ENCODE measurements around the gene EGLN1. TPM values are rescaled to one million over a fixed set of nuclear protein-coding genes. Genes with fewer than 3 reads are reported as not detected.

Gene EGLN1
- total RNA-seq, 1 experiment from 2014 or later = 59.0 TPM

GRCh38 chr1:231390071-231390470 is 32.0 kb downstream of the EGLN1 start:
- Histone ChIP-seq H3K79me2 (ENCODE audit: low read length) (peaks cover 96% of the 10 kb centered on the region), H3K4me2 (ENCODE audit: low read depth, low read length, poor library complexity, severe bottlenecking) (no peak overlapping the region), H3K4me3 (ENCODE audit: low read length) (no peak overlapping the region), H2AFZ (ENCODE audit: low read length) (no peak overlapping the region), H3K27me3 (ENCODE audit: low read length) (no peaks in the 10 kb centered on the region), H3K27ac (ENCODE audit: low read length) (no peak overlapping the region), H3K9ac (ENCODE audit: low read length) (no peak overlapping the region), H3K36me3 (ENCODE audit: insufficient read depth, low read length) (peaks cover 7% of the 10 kb centered on the region; the same call in 1 of the 2 replicates), H3K4me1 (ENCODE audit: low read length) (peaks cover 29% of the 10 kb centered on the region), H3K9me3 (ENCODE audit: low read length) (no peaks in the 10 kb centered on the region), H4K20me1 (ENCODE audit: insufficient read depth, low read depth, low read length) (0 out of 2 replicates have a peak, but pooled peaks cover 4% of the 10 kb centered on the region), H3K9me2 (replicated peaks; ENCODE audit: insufficient read depth, low read length) (no peaks in the 10 kb centered on the region)
- DNase-seq = no peak

- 0 out of 2 replicates have a peak, but pooled peaks cover 4% of the 10 kb centered on the region for H4K20me1 ChIP-seq (ENCODE audit: insufficient read depth, low read depth, low read length)
- H3K9me3 ChIP-seq (ENCODE audit: low read length) = no peaks in the 10 kb centered on the region
These were observed 34.1 kb downstream of the EGLN1 start for GRCh38 chr1:231387770-231388669.

GRCh38 chr1:231386466-231386865 is 35.6 kb downstream of the EGLN1 start:
- H3K27me3 ChIP-seq (ENCODE audit: low read length) = no peaks in the 10 kb centered on the region
- peaks cover 99% of the 10 kb centered on the region for H3K79me2 ChIP-seq (ENCODE audit: low read length)
- H3K4me3 ChIP-seq (ENCODE audit: low read length) = no peak overlapping the region
- no peaks in the 10 kb centered on the region for H3K9me3 ChIP-seq (ENCODE audit: low read length)
- H3K27ac ChIP-seq (ENCODE audit: low read length) = no peak overlapping the region
- peaks cover 7% of the 10 kb centered on the region; the same call in 1 of the 2 replicates for H3K36me3 ChIP-seq (ENCODE audit: insufficient read depth, low read length)
- H3K9ac ChIP-seq (ENCODE audit: low read length) = no peak overlapping the region
- H4K20me1 ChIP-seq (ENCODE audit: insufficient read depth, low read depth, low read length) = 0 out of 2 replicates have a peak, but pooled peaks cover 4% of the 10 kb centered on the region
- peaks cover 27% of the 10 kb centered on the region for H3K4me1 ChIP-seq (ENCODE audit: low read length)
- no peak overlapping the region for H2AFZ ChIP-seq (ENCODE audit: low read length)
- no peaks in the 10 kb centered on the region for H3K9me2 ChIP-seq (replicated peaks; ENCODE audit: insufficient read depth, low read length)
- no peak for DNase-seq
- H3K4me2 ChIP-seq (ENCODE audit: low read depth, low read length, poor library complexity, severe bottlenecking) = no peak overlapping the region

More at GRCh38 chr1:231387770-231388669, 34.1 kb downstream of the EGLN1 start:
- no peak for DNase-seq
- H3K4me1 ChIP-seq (ENCODE audit: low read length) = peaks cover 25% of the 10 kb centered on the region
- no peaks in the 10 kb centered on the region for H3K9me2 ChIP-seq (replicated peaks; ENCODE audit: insufficient read depth, low read length)
- no peak overlapping the region for H3K4me2 ChIP-seq (ENCODE audit: low read depth, low read length, poor library complexity, severe bottlenecking)
- no peak overlapping the region for H3K4me3 ChIP-seq (ENCODE audit: low read length)
- peaks cover 7% of the 10 kb centered on the region; the same call in 1 of the 2 replicates for H3K36me3 ChIP-seq (ENCODE audit: insufficient read depth, low read length)
- H3K9ac ChIP-seq (ENCODE audit: low read length) = no peak overlapping the region
- no peak overlapping the region for H3K27ac ChIP-seq (ENCODE audit: low read length)
- H3K27me3 ChIP-seq (ENCODE audit: low read length) = no peaks in the 10 kb centered on the region
- H2AFZ ChIP-seq (ENCODE audit: low read length) = no peak overlapping the region
- peaks cover 96% of the 10 kb centered on the region for H3K79me2 ChIP-seq (ENCODE audit: low read length)

GRCh38 chr1:231385416-231385748 is 36.7 kb downstream of the EGLN1 start:
- Histone ChIP-seq H3K4me1 (ENCODE audit: low read length) (peaks cover 27% of the 10 kb centered on the region), H3K4me3 (ENCODE audit: low read length) (no peak overlapping the region), H2AFZ (ENCODE audit: low read length) (no peak overlapping the region), H3K27me3 (ENCODE audit: low read length) (no peaks in the 10 kb centered on the region), H3K36me3 (ENCODE audit: insufficient read depth, low read length) (peaks cover 7% of the 10 kb centered on the region; the same call in 1 of the 2 replicates), H3K9me2 (replicated peaks; ENCODE audit: insufficient read depth, low read length) (no peaks in the 10 kb centered on the region), H4K20me1 (ENCODE audit: insufficient read depth, low read depth, low read length) (0 out of 2 replicates have a peak, but pooled peaks cover 4% of the 10 kb centered on the region), H3K4me2 (ENCODE audit: low read depth, low read length, poor library complexity, severe bottlenecking) (no peak overlapping the region), H3K27ac (ENCODE audit: low read length) (no peak overlapping the region), H3K9me3 (ENCODE audit: low read length) (no peaks in the 10 kb centered on the region), H3K9ac (ENCODE audit: low read length) (no peak overlapping the region), H3K79me2 (ENCODE audit: low read length) (peaks cover 99% of the 10 kb centered on the region)
- DNase-seq = no peak

GRCh38 chr1:231384696-231385415 is 37.2 kb downstream of the EGLN1 start:
- Histone ChIP-seq H3K9ac (ENCODE audit: low read length) (no peak overlapping the region), H3K4me1 (ENCODE audit: low read length) (peaks cover 27% of the 10 kb centered on the region), H4K20me1 (ENCODE audit: insufficient read depth, low read depth, low read length) (0 out of 2 replicates have a peak, but pooled peaks cover 4% of the 10 kb centered on the region), H3K36me3 (ENCODE audit: insufficient read depth, low read length) (peaks cover 1% of the 10 kb centered on the region; the same call in 1 of the 2 replicates), H2AFZ (ENCODE audit: low read length) (no peak overlapping the region), H3K27me3 (ENCODE audit: low read length) (no peaks in the 10 kb centered on the region), H3K9me2 (replicated peaks; ENCODE audit: insufficient read depth, low read length) (no peaks in the 10 kb centered on the region), H3K79me2 (ENCODE audit: low read length) (peaks cover 98% of the 10 kb centered on the region), H3K4me2 (ENCODE audit: low read depth, low read length, poor library complexity, severe bottlenecking) (no peak overlapping the region), H3K4me3 (ENCODE audit: low read length) (no peak overlapping the region), H3K27ac (ENCODE audit: low read length) (no peak overlapping the region), H3K9me3 (ENCODE audit: low read length) (no peaks in the 10 kb centered on the region)
- DNase-seq = no peak

GRCh38 chr1:231383159-231383860 is 38.8 kb downstream of the EGLN1 start:
- Histone ChIP-seq H3K27ac (ENCODE audit: low read length) (no peak overlapping the region), H4K20me1 (ENCODE audit: insufficient read depth, low read depth, low read length) (no peaks in the 10 kb centered on the region), H3K4me3 (ENCODE audit: low read length) (no peak overlapping the region), H3K27me3 (ENCODE audit: low read length) (no peaks in the 10 kb centered on the region), H3K4me1 (ENCODE audit: low read length) (peaks cover 27% of the 10 kb centered on the region), H2AFZ (ENCODE audit: low read length) (no peak overlapping the region), H3K36me3 (ENCODE audit: insufficient read depth, low read length) (no peaks in the 10 kb centered on the region), H3K9ac (ENCODE audit: low read length) (no peak overlapping the region), H3K9me2 (replicated peaks; ENCODE audit: insufficient read depth, low read length) (no peaks in the 10 kb centered on the region), H3K4me2 (ENCODE audit: low read depth, low read length, poor library complexity, severe bottlenecking) (no peak overlapping the region), H3K9me3 (ENCODE audit: low read length) (no peaks in the 10 kb centered on the region), H3K79me2 (ENCODE audit: low read length) (peaks cover 98% of the 10 kb centered on the region)
- no peak for DNase-seq

GRCh38 chr1:231382426-231382825 is 39.7 kb downstream of the EGLN1 start:
- no peak overlapping the region for H3K4me2 ChIP-seq (ENCODE audit: low read depth, low read length, poor library complexity, severe bottlenecking)
- H3K27me3 ChIP-seq (ENCODE audit: low read length) = no peaks in the 10 kb centered on the region
- H3K9ac ChIP-seq (ENCODE audit: low read length) = no peak overlapping the region
- no peak for DNase-seq
- no peaks in the 10 kb centered on the region for H4K20me1 ChIP-seq (ENCODE audit: insufficient read depth, low read depth, low read length)
- H3K4me1 ChIP-seq (ENCODE audit: low read length) = peaks cover 22% of the 10 kb centered on the region
- H2AFZ ChIP-seq (ENCODE audit: low read length) = no peak overlapping the region
- H3K9me2 ChIP-seq (replicated peaks; ENCODE audit: insufficient read depth, low read length) = no peaks in the 10 kb centered on the region
- no peaks in the 10 kb centered on the region for H3K9me3 ChIP-seq (ENCODE audit: low read length)
- no peak overlapping the region for H3K27ac ChIP-seq (ENCODE audit: low read length)
- H3K4me3 ChIP-seq (ENCODE audit: low read length) = no peak overlapping the region
- no peaks in the 10 kb centered on the region for H3K36me3 ChIP-seq (ENCODE audit: insufficient read depth, low read length)
- H3K79me2 ChIP-seq (ENCODE audit: low read length) = peaks cover 98% of the 10 kb centered on the region

All from Karpas-422 (cell line).